SK-N-SH treated with all-trans-retinoic acid at 6 μM for 48 hours (cell line): ENCODE results near the gene CAPN6.

Source experiments
- ATAC-seq: fragments of 200-7000 bp; cut with Tn5 transposase; 3 replicates; pipeline ENCODE4 v1.9.1; 2020; ENCODE audit warnings: mild to moderate bottlenecking, moderate library complexity
- CREB5 ChIP-seq: fragments of 250-450 bp; sonication (Bioruptor Pico); IDR thresholded peaks from 2 replicates; pipeline ENCODE4 v1.5.1; 2020; ENCODE audit warnings: low read depth, mild to moderate bottlenecking, moderate library complexity
- CSDC2 ChIP-seq: fragments of 250-450 bp; sonication (Bioruptor Pico); IDR thresholded peaks from 2 replicates; pipeline ENCODE4 v1.5.0; 2020; ENCODE audit warnings: mild to moderate bottlenecking, moderate library complexity
- CSRNP3 ChIP-seq: fragments of 250-450 bp; sonication (Bioruptor Pico); IDR thresholded peaks from 2 replicates; pipeline ENCODE4 v1.5.1; 2021; ENCODE audit warnings: mild to moderate bottlenecking, moderate library complexity
- ESRRG ChIP-seq: fragments of 250-450 bp; sonication (Bioruptor Pico); IDR thresholded peaks from 2 replicates; pipeline ENCODE4 v1.6.1; 2021; ENCODE audit warnings: mild to moderate bottlenecking
- GLIS3 ChIP-seq: fragments of 250-450 bp; sonication (Bioruptor Pico); IDR thresholded peaks from 2 replicates; pipeline ENCODE4 v1.5.0; 2020; ENCODE audit warnings: mild to moderate bottlenecking, moderate library complexity
- ISL1 ChIP-seq: fragments of 250-450 bp; sonication (Bioruptor Pico); IDR thresholded peaks from 2 replicates; pipeline ENCODE4 v2.1.2; 2022; ENCODE audit warnings: mild to moderate bottlenecking, moderate library complexity
- PATZ1 ChIP-seq: fragments of 250-450 bp; sonication (Bioruptor Pico); IDR thresholded peaks from 2 replicates; pipeline ENCODE4 v1.8.0; 2020; ENCODE audit warnings: mild to moderate bottlenecking, moderate library complexity, borderline replicate concordance
- POU6F1 ChIP-seq: fragments of 250-450 bp; sonication (Bioruptor Pico); IDR thresholded peaks from 2 replicates; pipeline ENCODE4 v1.8.0; 2021; ENCODE audit warnings: low read depth, mild to moderate bottlenecking, moderate library complexity, borderline replicate concordance
- PPARA ChIP-seq: fragments of 250-450 bp; sonication (Bioruptor Pico); IDR thresholded peaks from 2 replicates; pipeline ENCODE4 v1.5.0; 2020; ENCODE audit warnings: mild to moderate bottlenecking, borderline replicate concordance
- RARB ChIP-seq: fragments of 250-450 bp; sonication (Bioruptor Pico); IDR thresholded peaks from 2 replicates; pipeline ENCODE4 v1.8.0; 2021; ENCODE audit warnings: mild to moderate bottlenecking, moderate library complexity
- TCF4 ChIP-seq: fragments of 250-450 bp; sonication (Bioruptor Pico); IDR thresholded peaks from 2 replicates; pipeline ENCODE4 v1.8.0; 2021; ENCODE audit warnings: mild to moderate bottlenecking, moderate library complexity, borderline replicate concordance
- TOX ChIP-seq: fragments of 250-450 bp; sonication (Bioruptor Pico); IDR thresholded peaks from 2 replicates; pipeline ENCODE4 v1.8.0; 2021; ENCODE audit warnings: mild to moderate bottlenecking, moderate library complexity, borderline replicate concordance
- ZFP30 ChIP-seq: fragments of 450-650 bp; formaldehyde crosslinking; IDR thresholded peaks from 2 replicates; pipeline ENCODE4 v1.5.0; 2022; ENCODE audit warnings: mild to moderate bottlenecking, moderate library complexity
- ZNF565 ChIP-seq: fragments of 450-650 bp; formaldehyde crosslinking; conservative IDR thresholded peaks from 2 replicates; pipeline ENCODE4 v1.5.0; 2020; ENCODE audit warnings: low read depth, mild to moderate bottlenecking, moderate library complexity
- ZNF70 ChIP-seq: fragments of 450-650 bp; formaldehyde crosslinking; IDR thresholded peaks from 2 replicates; pipeline ENCODE4 v1.5.0; 2020; ENCODE audit warnings: mild to moderate bottlenecking, moderate library complexity
- TF ChIP-seq, protein P1 (sequence below): fragments of 250-450 bp; sonication (Bioruptor Pico); IDR thresholded peaks from 2 replicates; pipeline ENCODE4 v1.5.0; 2020; ENCODE audit warnings: mild to moderate bottlenecking, moderate library complexity

The CAPN6 gene

GRCh38 chrX:111283446-111283845, 13.2 kb upstream of the CAPN6 start:
- TF ChIP-seq TCF4 (CRISPR knock-in tag) (no peak), CSDC2 (CRISPR knock-in tag) (no peak), CREB5 (no peak), TOX (CRISPR knock-in tag) (no peak)
- no peak for ATAC-seq

- TF ChIP-seq ZNF565 (CRISPR knock-in tag) (no peak), PPARA (CRISPR knock-in tag) (no peak), ZFP30 (CRISPR knock-in tag) (no peak)
- TF ChIP-seq, all 23 proteins: peak for 0
- ATAC-seq: no peak
Observed at GRCh38 chrX:111282991-111283390, 12.7 kb upstream of the CAPN6 start.

DNA sequence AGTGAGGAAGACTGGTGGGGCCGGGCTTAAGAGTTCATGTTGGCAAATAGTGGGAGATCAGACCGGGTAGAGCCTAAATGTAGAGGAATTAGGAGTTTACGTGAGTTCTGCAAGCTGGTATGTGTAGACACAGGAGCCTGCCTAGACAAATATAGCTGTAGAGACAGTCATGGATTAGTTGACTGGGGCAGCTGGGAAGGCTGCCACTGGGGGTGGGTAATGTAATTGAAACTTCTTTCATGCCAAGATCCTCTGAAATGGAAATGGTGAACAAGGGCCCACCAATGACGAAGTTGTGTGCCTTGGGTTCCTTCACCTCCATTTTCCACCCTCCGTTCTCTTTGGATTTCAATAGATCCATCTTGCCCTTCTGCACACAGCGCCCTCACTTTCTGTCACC, 11.9 kb upstream of the CAPN6 start:
- ATAC-seq: no peak

DNA sequence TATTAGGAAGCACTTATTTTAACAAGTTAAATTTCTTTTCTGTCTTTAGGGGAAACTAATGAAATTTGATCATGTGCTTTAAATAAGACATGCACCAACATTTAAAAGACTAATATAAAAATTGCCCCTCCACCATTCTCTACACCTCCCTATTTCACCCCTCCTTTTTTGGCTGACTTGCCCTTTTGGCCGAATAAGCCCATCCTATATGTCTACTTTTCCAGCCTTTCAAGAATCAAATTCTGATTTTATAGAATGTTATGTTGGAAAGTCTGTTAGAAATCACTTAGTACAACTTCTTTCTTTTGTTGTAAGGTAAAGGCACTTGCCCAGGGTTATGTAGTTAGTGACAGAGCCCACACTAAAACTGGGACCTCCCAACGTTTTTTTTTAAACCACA, 1.8 kb downstream of the CAPN6 start:
- ATAC-seq: no peak
- TF ChIP-seq GLIS3 (CRISPR knock-in tag) (no peak), ESRRG (CRISPR knock-in tag) (no peak), ZNF70 (CRISPR knock-in tag) (no peak), PATZ1 (CRISPR knock-in tag) (no peak), ISL1 (CRISPR knock-in tag) (no peak), POU6F1 (CRISPR knock-in tag) (no peak)
- TF ChIP-seq, protein P1, sequence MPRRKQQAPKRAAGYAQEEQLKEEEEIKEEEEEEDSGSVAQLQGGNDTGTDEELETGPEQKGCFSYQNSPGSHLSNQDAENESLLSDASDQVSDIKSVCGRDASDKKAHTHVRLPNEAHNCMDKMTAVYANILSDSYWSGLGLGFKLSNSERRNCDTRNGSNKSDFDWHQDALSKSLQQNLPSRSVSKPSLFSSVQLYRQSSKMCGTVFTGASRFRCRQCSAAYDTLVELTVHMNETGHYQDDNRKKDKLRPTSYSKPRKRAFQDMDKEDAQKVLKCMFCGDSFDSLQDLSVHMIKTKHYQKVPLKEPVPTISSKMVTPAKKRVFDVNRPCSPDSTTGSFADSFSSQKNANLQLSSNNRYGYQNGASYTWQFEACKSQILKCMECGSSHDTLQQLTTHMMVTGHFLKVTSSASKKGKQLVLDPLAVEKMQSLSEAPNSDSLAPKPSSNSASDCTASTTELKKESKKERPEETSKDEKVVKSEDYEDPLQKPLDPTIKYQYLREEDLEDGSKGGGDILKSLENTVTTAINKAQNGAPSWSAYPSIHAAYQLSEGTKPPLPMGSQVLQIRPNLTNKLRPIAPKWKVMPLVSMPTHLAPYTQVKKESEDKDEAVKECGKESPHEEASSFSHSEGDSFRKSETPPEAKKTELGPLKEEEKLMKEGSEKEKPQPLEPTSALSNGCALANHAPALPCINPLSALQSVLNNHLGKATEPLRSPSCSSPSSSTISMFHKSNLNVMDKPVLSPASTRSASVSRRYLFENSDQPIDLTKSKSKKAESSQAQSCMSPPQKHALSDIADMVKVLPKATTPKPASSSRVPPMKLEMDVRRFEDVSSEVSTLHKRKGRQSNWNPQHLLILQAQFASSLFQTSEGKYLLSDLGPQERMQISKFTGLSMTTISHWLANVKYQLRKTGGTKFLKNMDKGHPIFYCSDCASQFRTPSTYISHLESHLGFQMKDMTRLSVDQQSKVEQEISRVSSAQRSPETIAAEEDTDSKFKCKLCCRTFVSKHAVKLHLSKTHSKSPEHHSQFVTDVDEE (CRISPR knock-in tag): no peak

More for the DNA sequence above, 11.9 kb upstream of the CAPN6 start:
- TF ChIP-seq CREB5: no peak
- TF ChIP-seq TOX (CRISPR knock-in tag): no peak
- no peak for TF ChIP-seq CSDC2 (CRISPR knock-in tag)
- no peak for TF ChIP-seq CSRNP3 (CRISPR knock-in tag)
- TF ChIP-seq ESRRG (CRISPR knock-in tag): no peak
- TF ChIP-seq ZFP30 (CRISPR knock-in tag): no peak
- TF ChIP-seq, protein P1 (CRISPR knock-in tag): no peak
- no peak for TF ChIP-seq RARB
